Cerebellar cortex (tissue), 1 donor: ENCODE measurements around the gene PAPLN.
"Not testable (repeated sequence)": the region's sequence is repeated elsewhere in the genome, so short reads cannot be mapped to it uniquely, and the experiment has no call there.

ENCODE experiments used
- DNase-seq: peaks from one replicate; pipeline ENCODE4 v3.0.0-alpha.2; 2015; ENCODE audit warnings: low spot score

PAPLN gene

GRCh38 chr14:73290279-73290678 is 53.0 kb downstream of the PAPLN start:
- DNase-seq = no peak

- no peak for DNase-seq
These were observed 56.8 kb downstream of the PAPLN start for GRCh38 chr14:73293782-73294781.

DNA sequence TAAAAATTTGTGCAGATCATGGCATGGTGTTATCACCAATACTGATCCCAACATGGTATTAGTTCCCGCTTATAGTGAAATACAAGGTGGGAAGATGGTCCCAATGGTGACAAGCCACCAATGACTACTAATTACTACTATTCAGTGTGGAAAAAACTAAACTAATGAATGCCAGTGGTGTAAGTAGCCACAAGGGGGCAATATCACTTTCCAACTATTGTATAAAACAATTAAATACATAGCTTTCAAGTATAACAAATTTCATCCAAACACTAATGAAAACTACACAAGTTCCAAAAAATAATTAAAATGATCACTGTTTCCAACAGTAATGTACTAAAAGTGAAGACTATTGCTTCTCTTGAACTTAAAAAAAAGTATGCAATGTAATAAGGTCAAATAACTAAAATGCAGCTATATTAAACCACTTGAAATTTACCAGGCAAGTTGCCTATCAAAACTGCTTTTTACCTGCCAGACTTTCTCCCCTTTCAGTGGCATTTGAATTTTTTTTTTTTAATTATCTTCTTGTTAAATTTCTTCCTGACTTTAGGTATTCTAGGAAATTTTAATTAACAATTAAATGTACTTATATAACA is 58.0 kb downstream of the PAPLN start:
- peak; percentile 73 for DNase-seq

DNA sequence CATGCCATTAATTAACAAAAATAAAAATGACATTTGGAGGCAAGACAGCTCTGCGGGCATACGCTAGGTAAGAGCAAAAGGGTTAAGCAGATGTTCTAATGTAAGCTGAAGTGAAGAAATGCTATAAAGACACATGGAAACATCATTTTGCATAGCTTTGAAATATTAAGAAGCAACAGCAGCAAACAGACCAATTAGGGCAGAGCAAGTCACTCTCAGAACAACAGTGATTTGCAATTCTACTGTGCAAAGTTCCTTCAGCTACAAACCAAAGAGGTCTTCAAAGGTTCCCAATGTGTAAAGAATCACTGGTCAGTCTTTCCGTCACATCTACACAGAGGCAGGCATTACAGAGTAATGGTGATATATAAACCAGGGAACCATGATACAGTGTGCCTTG is 68.2 kb downstream of the PAPLN start:
- no peak for DNase-seq

- no peak for DNase-seq
These were observed 70.0 kb downstream of the PAPLN start for GRCh38 chr14:73307261-73307660.

GRCh38 chr14:73309207-73309606 is 71.9 kb downstream of the PAPLN start:
- not testable (repeated sequence) for DNase-seq

DNA sequence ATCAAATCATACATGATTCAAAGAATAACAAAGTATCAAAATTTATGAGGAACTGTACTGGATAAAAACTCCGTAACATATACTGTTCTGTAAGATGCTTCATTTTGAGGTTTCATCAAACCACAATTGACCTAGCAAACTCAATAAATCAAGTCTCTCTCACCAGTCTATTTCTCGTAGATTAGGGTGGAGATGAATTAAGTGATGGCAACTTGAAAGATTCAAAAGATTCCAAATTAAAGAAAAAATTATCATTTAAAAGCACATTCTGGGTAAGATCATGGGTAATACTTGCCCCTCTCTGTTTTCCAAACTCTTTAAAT is 74.4 kb downstream of the PAPLN start:
- DNase-seq = no peak

GRCh38 chr14:73312687-73313086 is 75.4 kb downstream of the PAPLN start:
- DNase-seq = no peak

DNA sequence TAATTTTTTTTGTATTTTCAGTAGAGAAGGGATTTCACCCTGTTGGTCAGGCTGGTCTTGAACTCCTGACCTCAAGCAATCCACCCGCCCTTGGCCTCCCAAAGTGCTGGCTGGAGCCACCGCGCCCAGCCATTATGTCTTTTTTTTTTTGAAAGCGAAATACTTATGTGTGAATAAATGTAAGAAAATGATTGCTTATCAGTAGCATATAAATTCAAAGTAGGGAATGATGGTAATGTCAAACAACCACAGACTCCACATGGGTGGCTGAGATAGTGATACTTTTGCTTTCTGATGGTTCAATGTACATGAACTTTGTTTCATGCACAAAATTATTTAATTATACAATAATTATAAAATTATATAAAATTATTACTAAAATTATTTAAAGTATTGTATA is 75.8 kb downstream of the PAPLN start:
- DNase-seq = no peak

DNA sequence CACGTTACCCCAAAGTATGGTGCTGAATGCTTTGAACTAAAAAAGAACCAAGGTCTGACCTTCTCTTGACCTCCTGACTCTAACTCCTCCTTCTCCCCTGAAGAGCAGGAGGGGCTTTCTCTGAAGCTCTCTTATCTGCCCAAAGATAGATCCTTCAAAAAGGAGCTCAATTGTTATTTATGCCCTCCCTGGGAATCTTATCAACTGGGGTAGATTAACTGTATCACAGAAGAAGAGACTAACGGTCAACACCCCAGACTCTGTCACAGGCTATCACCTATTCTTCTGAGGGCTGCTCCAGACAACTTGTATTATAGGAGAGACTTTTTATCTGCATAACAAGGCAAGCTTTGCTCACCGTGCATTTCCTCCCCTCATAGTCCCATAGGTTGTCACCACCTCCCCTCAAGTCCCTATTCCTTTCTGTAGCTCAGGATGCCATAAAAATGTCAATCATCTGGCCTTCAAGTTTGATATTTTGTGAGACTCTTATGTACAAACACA is 86.6 kb downstream of the PAPLN start:
- DNase-seq = no peak
